GM04503 (cell line): ENCODE measurements around the gene MYO1A.
"Not testable (repeated sequence)": the region's sequence is repeated elsewhere in the genome, so short reads cannot be mapped to it uniquely, and the experiment has no call there.

ENCODE experiments used
- DNase-seq: peaks from one replicate; pipeline ENCODE4 v3.0.0-alpha.2; 2012; ENCODE audit warnings: low read depth

MYO1A gene

GRCh38 chr12:57046947-57047890, 2.7 kb downstream of the MYO1A start:
- DNase-seq: no peak

- DNase-seq: no peak
These were observed 3.7 kb downstream of the MYO1A start for GRCh38 chr12:57046086-57046791.

- DNase-seq: no peak
These were observed 5.0 kb downstream of the MYO1A start for GRCh38 chr12:57044889-57045288.

- DNase-seq: no peak
These were observed 5.5 kb downstream of the MYO1A start for GRCh38 chr12:57044468-57044867.

- no peak for DNase-seq
These were observed 7.2 kb downstream of the MYO1A start for GRCh38 chr12:57042695-57043094.

- no peak for DNase-seq
These were observed 9.2 kb downstream of the MYO1A start for GRCh38 chr12:57040750-57041149.

- DNase-seq: no peak
These were observed 9.7 kb downstream of the MYO1A start for GRCh38 chr12:57040211-57040610.

- no peak for DNase-seq
These were observed 10.7 kb downstream of the MYO1A start for GRCh38 chr12:57039016-57039798.

GRCh38 chr12:57037264-57037663, 12.7 kb downstream of the MYO1A start:
- no peak for DNase-seq

GRCh38 chr12:57033431-57033830, 16.5 kb downstream of the MYO1A start:
- DNase-seq: no peak

GRCh38 chr12:57031789-57032188, 18.1 kb downstream of the MYO1A start:
- no peak for DNase-seq

- DNase-seq: no peak
These were observed 18.7 kb downstream of the MYO1A start for GRCh38 chr12:57031138-57031725.

GRCh38 chr12:57029457-57029856, 20.5 kb downstream of the MYO1A start:
- no peak for DNase-seq

- no peak for DNase-seq
These were observed 22.1 kb downstream of the MYO1A start for GRCh38 chr12:57027805-57028153.

GRCh38 chr12:57027011-57027804, 22.7 kb downstream of the MYO1A start:
- no peak for DNase-seq

- DNase-seq: no peak
These were observed 24.7 kb downstream of the MYO1A start for GRCh38 chr12:57025196-57025595.

- not testable (repeated sequence) for DNase-seq
These were observed 27.6 kb downstream of the MYO1A start for GRCh38 chr12:57022324-57022723.

GRCh38 chr12:57019983-57020719, 29.8 kb downstream of the MYO1A start:
- DNase-seq: no peak

- no peak for DNase-seq
These were observed 31.0 kb downstream of the MYO1A start for GRCh38 chr12:57018906-57019305.

- DNase-seq: not testable (repeated sequence)
These were observed 31.6 kb downstream of the MYO1A start for GRCh38 chr12:57018353-57018752.

GRCh38 chr12:57016348-57016747, 33.6 kb downstream of the MYO1A start, which contains the start of gene TAC3:
TSS of gene TAC3 (minus strand) at chr12:57016529. CDS start at chr12:57015797, 732 bp downstream.
- DNase-seq: no peak
